GM10266 (cell line): ENCODE data around the gene PMPCA.

Source experiments
- DNase-seq: peaks from one replicate; pipeline ENCODE4 v3.0.0; 2012; ENCODE audit errors: extremely low spot score
- TF ChIP-seq, protein P1 (sequence below): IDR thresholded peaks from 2 replicates; pipeline ENCODE4 v1.5.1; 2012; ENCODE audit warnings: mild to moderate bottlenecking, low read depth; ENCODE audit not compliant: control insufficient read depth, insufficient read depth; ENCODE audit errors: missing control alignments

Gene PMPCA

DNA sequence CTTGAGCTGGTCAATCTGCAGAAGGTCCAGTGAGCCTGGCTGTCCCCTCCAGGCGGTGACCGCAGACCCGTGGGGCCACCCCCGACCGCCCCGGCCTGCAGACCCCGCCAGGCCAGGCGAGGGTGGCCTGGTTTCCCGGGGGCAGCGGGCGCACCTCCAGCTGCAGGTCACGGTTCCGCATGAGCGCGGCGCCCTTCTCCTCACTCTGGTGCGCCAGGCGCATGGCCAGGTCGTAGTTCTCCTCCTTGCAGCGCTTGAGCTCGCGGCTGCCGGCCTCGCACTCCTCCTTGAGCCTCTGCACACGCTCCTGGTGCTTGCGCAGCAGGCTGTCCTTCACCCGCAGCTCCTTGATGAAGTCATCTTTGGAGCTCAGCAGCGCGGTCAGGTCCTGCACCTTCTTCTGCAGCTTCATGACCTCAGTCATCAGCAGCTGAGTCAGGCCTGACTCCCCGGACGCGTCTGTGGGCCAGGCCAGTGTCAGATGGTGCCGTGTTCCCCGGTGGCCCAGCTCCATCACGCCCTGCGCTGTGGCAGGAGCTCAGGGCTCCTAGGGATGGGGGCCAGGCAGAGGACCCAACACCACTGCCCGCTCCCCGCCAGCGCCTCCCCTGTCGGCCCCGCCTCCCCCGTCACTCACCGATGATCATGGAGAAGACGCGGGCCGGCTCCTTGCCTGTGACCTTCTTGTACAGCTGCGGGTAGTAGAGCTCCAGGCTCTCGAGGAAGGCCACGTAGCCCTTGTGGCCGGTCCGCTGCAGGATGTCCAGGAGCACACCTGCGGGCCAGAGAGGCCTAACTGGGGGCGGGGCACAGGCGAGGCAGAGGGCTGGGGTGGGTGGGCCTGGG lies 39.5 kb upstream of the PMPCA start:
- TF ChIP-seq, protein P1, sequence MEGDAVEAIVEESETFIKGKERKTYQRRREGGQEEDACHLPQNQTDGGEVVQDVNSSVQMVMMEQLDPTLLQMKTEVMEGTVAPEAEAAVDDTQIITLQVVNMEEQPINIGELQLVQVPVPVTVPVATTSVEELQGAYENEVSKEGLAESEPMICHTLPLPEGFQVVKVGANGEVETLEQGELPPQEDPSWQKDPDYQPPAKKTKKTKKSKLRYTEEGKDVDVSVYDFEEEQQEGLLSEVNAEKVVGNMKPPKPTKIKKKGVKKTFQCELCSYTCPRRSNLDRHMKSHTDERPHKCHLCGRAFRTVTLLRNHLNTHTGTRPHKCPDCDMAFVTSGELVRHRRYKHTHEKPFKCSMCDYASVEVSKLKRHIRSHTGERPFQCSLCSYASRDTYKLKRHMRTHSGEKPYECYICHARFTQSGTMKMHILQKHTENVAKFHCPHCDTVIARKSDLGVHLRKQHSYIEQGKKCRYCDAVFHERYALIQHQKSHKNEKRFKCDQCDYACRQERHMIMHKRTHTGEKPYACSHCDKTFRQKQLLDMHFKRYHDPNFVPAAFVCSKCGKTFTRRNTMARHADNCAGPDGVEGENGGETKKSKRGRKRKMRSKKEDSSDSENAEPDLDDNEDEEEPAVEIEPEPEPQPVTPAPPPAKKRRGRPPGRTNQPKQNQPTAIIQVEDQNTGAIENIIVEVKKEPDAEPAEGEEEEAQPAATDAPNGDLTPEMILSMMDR = no peak
- no peak for DNase-seq

DNA sequence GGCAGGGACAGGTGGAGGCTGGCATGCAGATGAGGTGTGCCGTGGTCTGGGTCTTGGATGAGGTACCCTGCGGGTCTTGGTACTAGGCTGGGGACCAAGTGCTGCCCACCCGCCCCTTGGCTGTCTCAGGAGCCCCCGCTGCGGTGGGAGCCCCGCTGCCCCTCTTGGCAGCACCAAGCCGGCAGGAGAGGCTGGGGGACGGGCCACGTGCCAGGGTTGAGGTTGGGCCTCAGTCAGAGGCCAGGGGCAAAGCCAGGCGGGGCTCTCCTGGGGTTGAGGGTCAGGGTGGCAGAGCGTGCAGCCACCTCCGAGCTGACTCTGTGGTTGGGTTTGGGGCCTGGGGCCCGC lies 39.0 kb upstream of the PMPCA start:
- TF ChIP-seq, protein P1 = no peak
- no peak for DNase-seq

DNA sequence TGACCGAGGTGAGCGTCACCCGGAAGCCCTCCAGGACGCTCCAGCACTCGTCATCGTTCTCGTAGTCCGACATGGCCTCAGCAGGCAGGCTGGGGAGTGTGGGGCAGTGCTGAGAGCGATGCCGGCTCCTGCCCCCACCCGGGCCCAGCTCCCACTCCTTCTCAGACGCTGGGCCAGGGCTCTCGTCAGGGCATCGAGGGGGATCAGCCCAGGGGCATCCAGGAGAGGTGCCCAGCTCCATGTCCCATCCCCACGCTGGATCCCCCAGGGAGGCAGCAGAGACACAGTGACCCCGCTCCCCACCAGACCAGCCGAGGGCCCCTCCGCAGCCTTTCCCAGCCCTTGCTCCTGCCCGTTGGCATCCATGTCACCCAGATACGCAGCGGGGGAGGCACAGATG lies 38.5 kb upstream of the PMPCA start:
- DNase-seq = no peak
- TF ChIP-seq, protein P1 = no peak

DNA sequence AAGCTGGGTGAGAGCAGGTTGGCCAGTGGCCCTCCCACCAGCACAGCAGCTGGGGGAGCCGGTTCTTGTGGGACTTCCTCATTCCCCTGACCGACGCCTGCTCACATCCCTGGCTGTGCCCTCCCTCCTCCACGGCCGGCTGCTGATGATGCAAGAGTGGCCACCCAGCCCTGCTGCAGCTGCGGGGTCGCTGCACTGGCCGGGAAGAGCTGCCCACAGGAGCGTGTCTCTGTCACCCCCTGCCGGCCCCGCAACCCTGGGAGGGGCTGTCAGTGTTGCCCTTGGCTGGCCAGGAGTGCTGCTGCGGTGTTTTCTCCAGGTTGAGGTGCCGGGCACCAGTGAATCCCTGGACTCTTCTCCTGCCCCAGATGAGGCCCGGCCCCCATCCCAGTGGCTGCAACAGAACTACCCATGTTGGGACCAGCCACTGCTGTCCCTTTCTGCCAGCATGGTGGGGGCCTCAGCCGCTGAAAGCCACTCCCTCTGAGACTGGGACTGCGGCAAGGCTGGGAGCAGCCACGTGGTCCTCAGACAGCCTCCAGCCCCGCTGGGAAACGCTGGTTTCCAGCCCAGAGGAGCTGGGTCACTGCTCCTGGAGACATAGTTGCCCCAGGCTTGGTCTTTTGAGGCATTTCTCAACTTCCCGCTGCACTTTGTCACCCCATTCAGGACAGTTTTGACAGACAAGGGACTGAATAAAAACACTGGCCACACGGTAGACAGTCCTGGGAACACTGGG lies 37.7 kb upstream of the PMPCA start:
- TF ChIP-seq, protein P1 = no peak
- DNase-seq = no peak

DNA sequence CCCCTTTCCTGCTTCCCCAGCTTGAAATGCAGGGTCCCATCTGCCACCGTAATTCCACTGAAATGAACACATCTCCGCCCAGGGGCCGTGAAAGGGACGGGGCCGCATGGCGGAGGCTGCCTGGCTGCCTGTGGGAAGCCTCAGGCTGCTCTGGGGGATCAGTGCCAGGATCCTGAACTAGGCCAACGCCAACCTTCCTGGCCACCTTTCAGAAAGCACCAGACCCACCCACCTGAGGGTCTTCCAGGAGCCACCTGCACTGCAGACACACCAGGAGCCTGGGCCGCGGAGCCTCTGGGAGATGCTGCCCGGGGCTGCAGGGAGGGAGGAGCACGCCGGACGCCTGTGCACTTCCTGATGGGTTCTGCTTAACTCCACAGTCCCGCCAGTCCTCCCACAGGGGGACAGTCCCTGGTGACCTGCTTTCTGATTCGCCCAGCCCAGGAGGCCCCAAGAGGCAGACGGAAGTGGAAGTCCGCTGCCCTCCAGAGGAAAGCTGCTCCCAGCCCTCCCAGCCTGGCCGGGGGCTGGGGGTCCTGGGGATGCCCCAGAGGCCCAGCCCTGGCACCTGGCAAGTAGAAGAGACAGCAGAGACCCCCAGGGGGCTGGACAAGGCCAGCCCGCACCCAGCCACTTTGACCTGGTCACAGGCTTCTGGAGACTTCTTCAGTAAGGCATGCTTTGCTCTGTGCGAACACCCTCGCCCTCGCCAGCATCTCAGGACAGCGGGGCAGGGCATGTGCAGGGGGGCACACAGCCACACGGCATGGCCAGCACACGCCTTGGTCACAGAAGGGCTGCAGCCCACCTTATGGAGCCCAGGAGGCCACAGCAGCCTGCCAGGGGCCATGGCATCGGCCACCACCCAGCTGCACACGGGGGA lies 36.9 kb upstream of the PMPCA start, which contains the start of gene CARD9:
TSS of gene CARD9 (minus strand) at position 370 of the 883 bp plus-strand sequence. CDS start 1,591 bp downstream, outside the sequence.
- TF ChIP-seq, protein P1 = no peak
- no peak for DNase-seq

DNA sequence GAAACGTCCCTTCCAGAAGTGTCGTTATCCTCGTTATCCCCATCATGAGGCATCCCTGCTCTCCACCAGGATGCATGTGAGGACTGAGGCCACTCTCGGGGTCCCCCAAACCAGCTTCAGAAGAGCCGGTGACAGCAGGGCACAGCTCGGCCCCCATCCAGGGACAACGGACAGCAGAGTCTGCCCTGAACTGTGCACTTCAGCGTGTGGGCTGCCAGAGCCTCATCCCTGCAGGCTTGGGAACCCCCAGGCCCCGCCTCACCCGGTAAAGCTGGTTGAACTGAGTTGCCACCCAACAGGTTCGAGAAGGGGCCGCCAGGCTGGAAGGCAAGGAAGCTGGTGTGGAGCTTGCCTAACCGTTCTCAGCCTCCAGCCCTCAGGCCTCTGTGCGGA lies 36.3 kb upstream of the PMPCA start:
- no peak for DNase-seq
- TF ChIP-seq, protein P1 = no peak

DNA sequence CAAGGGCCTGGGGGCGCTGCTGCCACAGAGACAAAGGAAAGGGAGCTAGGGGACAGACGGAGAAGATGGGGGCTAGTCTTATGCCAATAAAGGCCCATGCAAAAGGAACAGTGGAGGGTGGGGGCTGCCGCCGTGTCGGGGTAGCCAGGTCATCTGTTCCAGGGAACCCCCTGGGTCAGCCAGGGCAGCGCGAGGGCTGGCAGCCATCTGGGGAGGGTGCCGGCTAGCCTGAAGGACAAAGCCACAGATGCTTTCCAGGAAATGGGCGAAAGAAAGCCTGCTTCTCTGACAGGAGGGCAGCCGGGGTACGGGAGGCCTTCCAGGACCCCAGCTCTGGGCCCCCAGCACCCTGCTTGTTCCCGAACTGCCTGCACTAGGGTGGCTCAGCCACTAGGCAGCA lies 35.4 kb upstream of the PMPCA start:
- TF ChIP-seq, protein P1 = no peak
- DNase-seq = no peak
